Thoracic aorta (tissue), 2 donors: ENCODE measurements around the gene SLC4A7. TPM values are rescaled to one million over a fixed set of nuclear protein-coding genes. Genes with fewer than 3 reads are reported as not detected.
A peak's percentile ranks its signal among the peaks of the same experiment; 100 is the strongest.

ENCODE experiments used
- ATAC-seq: fragments of 150-250 bp; one replicate; pipeline ENCODE4 v1.8.0; 2017; ENCODE audit warnings: low read depth; ENCODE audit not compliant: insufficient number of reproducible peaks, low FRiP score
- DNase-seq: peaks from one replicate; pipeline ENCODE4 v3.0.0-alpha.2; 2020; ENCODE audit warnings: low spot score
- H3K27ac ChIP-seq, 2 donors: fragments of 200-600 bp; sonication (generic); 1 replicate in 1 of 2; 2 replicates in 1 of 2; pipeline ENCODE4 v1.5.1; 2016; ENCODE audit warnings: mild to moderate bottlenecking in 2 of 2, moderate library complexity in 2 of 2
- H3K27me3 ChIP-seq: fragments of 200-600 bp; sonication (generic); replicated peaks from 2 replicates; pipeline ENCODE4 v1.6.0; 2016; ENCODE audit warnings: mild to moderate bottlenecking; ENCODE audit not compliant: insufficient read depth
- H3K36me3 ChIP-seq: fragments of 200-600 bp; sonication (generic); one replicate; pipeline ENCODE4 v1.5.1; 2016
- H3K4me1 ChIP-seq, 2 donors: fragments of 200-600 bp; sonication (generic); 1 replicate in 1 of 2; 2 replicates in 1 of 2; pipeline versions ENCODE4 v1.5.1 to v1.6.0; 2016; ENCODE audit warnings: low read depth in 2 of 2, mild to moderate bottlenecking in 1 of 2; ENCODE audit not compliant: control insufficient read depth in 1 of 2
- H3K4me3 ChIP-seq: fragments of 200-600 bp; sonication (generic); 2 replicates; pipeline ENCODE4 v1.5.1; 2016; ENCODE audit warnings: mild to moderate bottlenecking
- H3K9me3 ChIP-seq: fragments of 200-600 bp; sonication (generic); 2 replicates; pipeline ENCODE4 v1.5.1; 2016
- CTCF ChIP-seq: fragments of 200-600 bp; sonication (generic); IDR thresholded peaks from one replicate; pipeline ENCODE4 v1.5.1; 2019; ENCODE audit warnings: antibody characterized with exemption
- total RNA-seq, 2 donors: library from RNA; depleted of rRNA; stranded (reverse); fragments of >200 nt; gene quantifications; one replicate each; pipeline versions ENCODE4 v1.1.0 to v1.2.3, GENCODE V29; 2016

The SLC4A7 gene
- total RNA-seq, 2 donors from 2014 or later: 50.0 to 176 TPM

GRCh38 chr3:27487383-27487782 is 3.2 kb upstream of the SLC4A7 start:
- no peak for DNase-seq
- Histone ChIP-seq H3K27me3 (no peaks in the 10 kb centered on the region), H3K4me1 (peaks cover 3 to 5% of the 10 kb centered on the region in 2 donors), H3K27ac (no peak overlapping the region), H3K9me3 (no peaks in the 10 kb centered on the region), H3K36me3 (no peaks in the 10 kb centered on the region), H3K4me3 (no peak overlapping the region)
- no peak for TF ChIP-seq CTCF
- ATAC-seq: no peak

GRCh38 chr3:27486336-27486735 is 2.2 kb upstream of the SLC4A7 start:
- TF ChIP-seq CTCF: no peak
- Histone ChIP-seq H3K27me3 (no peaks in the 10 kb centered on the region), H3K9me3 (no peaks in the 10 kb centered on the region), H3K4me3 (no peak overlapping the region), H3K27ac (no peak overlapping the region), H3K36me3 (no peaks in the 10 kb centered on the region), H3K4me1 (peaks cover 13 to 15% of the 10 kb centered on the region in 2 donors)
- DNase-seq (no peak), ATAC-seq (no peak)

- no peak for TF ChIP-seq CTCF
- Histone ChIP-seq H3K27ac (no peak overlapping the region), H3K4me3 (no peak overlapping the region), H3K9me3 (no peaks in the 10 kb centered on the region), H3K36me3 (no peaks in the 10 kb centered on the region), H3K4me1 (peaks cover 14 to 20% of the 10 kb centered on the region in 2 donors), H3K27me3 (no peaks in the 10 kb centered on the region)
- ATAC-seq (no peak), DNase-seq (no peak)
Observed at GRCh38 chr3:27485866-27486265, 1.7 kb upstream of the SLC4A7 start.

- no peaks in the 10 kb centered on the region for H3K27me3 ChIP-seq
- peaks cover 32 to 39% of the 10 kb centered on the region in 2 donors for H3K4me1 ChIP-seq
- no peaks in the 10 kb centered on the region for H3K36me3 ChIP-seq
- no peak for TF ChIP-seq CTCF
- H3K27ac ChIP-seq: peak overlapping the region; percentile 99
- ATAC-seq (peak; percentile 3), DNase-seq (peak; percentile 3)
- peak overlapping the region; percentile 98 for H3K4me3 ChIP-seq
- no peaks in the 10 kb centered on the region for H3K9me3 ChIP-seq
Observed at GRCh38 chr3:27483117-27484014, 818 bp downstream of the SLC4A7 start.

GRCh38 chr3:27479806-27480543 is 4.2 kb downstream of the SLC4A7 start:
- Histone ChIP-seq H3K4me1 (peaks cover 35 to 43% of the 10 kb centered on the region in 2 donors), H3K36me3 (no peaks in the 10 kb centered on the region), H3K27ac (peak overlapping the region in 1 of 2 donors; percentile 23), H3K4me3 (peak overlapping the region; percentile 13), H3K9me3 (no peaks in the 10 kb centered on the region), H3K27me3 (no peaks in the 10 kb centered on the region)
- TF ChIP-seq CTCF: no peak
- DNase-seq (no peak), ATAC-seq (no peak)
